Omental fat pad (tissue), 4 donors: ENCODE measurements around the gene FLT4. TPM values are rescaled to one million over a fixed set of nuclear protein-coding genes. Genes with fewer than 3 reads are reported as not detected.

Experiments used
- ATAC-seq: fragments of 150-250 bp; one replicate; pipeline ENCODE4 v1.9.1; 2016; ENCODE audit warnings: mild to moderate bottlenecking, moderate library complexity; ENCODE audit not compliant: low FRiP score
- DNase-seq: peaks from one replicate; pipeline ENCODE4 v3.0.0-alpha.2; 2019; ENCODE audit warnings: low spot score
- CTCF ChIP-seq, 3 donors: fragments of 450-650 bp; IDR thresholded peaks; one replicate each; pipeline ENCODE4 v1.5.1; 2016 to 2017; ENCODE audit warnings: antibody characterized with exemption in 3 of 3, mild to moderate bottlenecking in 3 of 3, moderate library complexity in 2 of 3
- total RNA-seq, 4 donors: library from RNA; depleted of rRNA; stranded (reverse); fragments of >200 nt; gene quantifications; one replicate each; pipeline ENCODE4 v1.1.0, GENCODE V29; 2016

FLT4 gene
- total RNA-seq, 4 donors from 2014 or later: 8.9 to 50.6 (median 15.4) TPM

DNA sequence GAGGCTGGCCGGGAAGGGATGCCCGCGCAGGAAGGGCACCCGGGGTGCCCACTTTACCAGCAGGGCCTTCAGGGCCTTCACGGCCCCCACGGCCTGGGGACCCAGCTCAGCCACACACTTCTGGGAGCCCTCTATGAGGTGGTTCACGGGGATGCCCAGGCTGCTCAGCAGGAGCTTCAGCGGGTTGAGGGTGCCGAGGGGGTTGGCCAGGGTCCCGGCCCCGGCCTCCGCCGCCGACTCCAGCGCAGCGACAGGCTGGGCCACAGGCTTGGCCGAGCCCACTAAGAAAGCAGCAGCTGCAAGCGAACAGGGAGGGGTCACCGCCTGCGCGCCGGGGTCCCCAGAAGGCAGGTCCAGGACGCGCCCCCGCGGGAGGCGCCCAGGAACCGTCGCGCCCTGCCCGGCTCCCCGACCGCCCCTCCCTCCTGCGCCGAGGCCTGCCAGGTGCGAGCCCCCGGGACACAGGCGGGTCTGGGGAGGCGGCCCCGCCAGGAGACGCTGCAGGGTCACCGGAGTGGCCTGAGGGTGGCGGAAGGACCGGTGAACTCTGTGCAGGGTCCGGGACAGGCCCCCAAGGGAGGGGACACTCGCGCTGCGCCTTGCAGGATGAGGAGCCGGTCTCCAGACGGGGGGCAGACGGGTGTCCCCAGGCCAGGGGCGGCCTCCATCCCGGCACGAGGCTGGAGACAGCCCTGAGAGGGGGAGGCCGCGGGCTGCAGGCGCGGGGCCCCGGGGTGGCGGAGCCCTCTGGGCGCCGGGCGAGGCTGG lies 58.7 kb downstream of the FLT4 start:
- ATAC-seq (peak; percentile 11), DNase-seq (no peak)

DNA sequence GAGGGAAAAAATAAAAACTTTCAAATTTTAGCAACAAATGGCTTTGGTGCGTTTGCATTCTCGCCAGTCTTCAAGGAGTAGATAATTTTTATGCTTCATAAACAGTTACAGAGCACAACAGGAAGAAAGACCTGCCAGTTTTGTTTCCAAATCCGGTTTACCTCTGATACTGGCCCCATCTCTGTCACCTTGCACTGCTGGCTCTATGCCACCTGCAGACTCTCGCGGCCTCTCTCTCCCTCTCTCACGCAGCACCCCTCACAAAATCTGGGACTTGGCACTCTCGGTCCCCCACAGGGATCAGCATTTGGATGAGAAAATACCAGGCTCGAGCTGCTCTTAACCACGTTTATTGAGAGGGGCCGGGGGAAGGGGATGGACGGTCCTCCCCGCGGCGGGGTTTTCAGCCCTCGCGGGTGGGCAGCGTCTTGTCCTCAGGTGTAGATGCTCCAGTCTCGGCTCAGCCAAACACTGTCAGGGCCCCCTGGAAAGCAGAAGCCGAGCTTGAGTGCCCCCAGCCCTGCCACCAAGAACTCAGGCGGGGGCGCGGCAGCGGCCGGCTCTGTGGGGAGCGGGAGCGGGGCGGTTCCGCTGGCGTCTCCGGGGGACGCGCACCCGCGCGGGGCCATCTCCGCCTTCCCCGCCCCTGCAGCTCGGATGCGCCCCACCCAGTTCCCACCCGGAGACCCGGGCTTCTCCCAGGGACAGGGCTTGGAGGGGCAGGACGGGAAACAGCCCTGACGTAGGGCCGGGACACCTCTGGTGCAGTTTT lies 59.4 kb downstream of the FLT4 start:
- DNase-seq (no peak), ATAC-seq (no peak)
- no peak for TF ChIP-seq CTCF (IDR thresholded peaks at IDR 0.05)

More for the DNA sequence above, 58.7 kb downstream of the FLT4 start:
- TF ChIP-seq CTCF (IDR thresholded peaks at IDR 0.05): no peak

DNA sequence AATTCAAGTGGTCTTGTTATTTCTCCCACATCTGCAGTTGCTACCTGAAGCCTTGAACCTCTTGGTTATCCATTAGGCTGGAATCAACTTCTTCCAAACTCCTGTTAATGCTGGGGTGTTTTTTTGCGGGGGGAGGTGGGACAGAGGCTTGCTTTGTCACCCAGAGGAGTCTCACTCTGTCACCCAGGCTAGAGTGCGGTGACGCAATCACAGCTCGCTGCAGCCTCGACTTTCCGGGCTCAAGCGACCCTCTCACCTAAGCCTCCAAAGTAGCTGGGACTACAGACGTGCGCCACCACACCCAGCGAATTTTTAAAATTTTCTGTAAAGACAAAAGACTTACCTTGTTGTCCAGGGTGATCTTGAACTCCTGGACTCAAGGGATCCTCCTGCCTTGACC lies 62.5 kb downstream of the FLT4 start:
- ATAC-seq (no peak), DNase-seq (no peak)
- no peak for TF ChIP-seq CTCF (IDR thresholded peaks at IDR 0.05)

GRCh38 chr5:180586204-180586603 lies 63.2 kb downstream of the FLT4 start:
- ATAC-seq (no peak), DNase-seq (no peak)
- TF ChIP-seq CTCF (IDR thresholded peaks at IDR 0.05): no peak

DNA sequence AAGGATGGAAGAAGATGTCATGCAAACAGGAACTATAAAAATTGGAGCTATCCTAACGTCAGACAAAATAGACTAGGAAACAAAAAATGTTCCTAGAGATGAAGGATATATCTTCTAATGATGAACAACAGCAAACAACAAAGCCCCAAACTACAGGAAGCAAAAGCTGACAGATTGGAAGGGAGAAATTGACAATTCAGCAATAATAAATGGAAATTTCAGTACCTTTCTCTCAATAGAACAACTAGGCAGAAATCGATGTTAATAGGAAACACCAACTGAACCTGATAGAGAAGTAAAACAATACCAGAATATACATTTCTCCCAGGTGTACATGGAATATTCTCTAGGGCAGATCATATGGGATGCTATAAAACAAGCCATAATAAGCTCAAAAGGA lies 65.7 kb downstream of the FLT4 start:
- ATAC-seq (no peak), DNase-seq (no peak)
- TF ChIP-seq CTCF (IDR thresholded peaks at IDR 0.05): no peak

- ATAC-seq: no peak
These were observed 68.7 kb downstream of the FLT4 start for GRCh38 chr5:180580681-180581080.

More at GRCh38 chr5:180580681-180581080, 68.7 kb downstream of the FLT4 start:
- no peak for DNase-seq
- TF ChIP-seq CTCF (IDR thresholded peaks at IDR 0.05): no peak
